ENCODE data around the gene UBA52. TPM values are rescaled to one million over a fixed set of nuclear protein-coding genes. Genes with fewer than 3 reads are reported as not detected.
A peak's percentile ranks its signal among the peaks of the same experiment; 100 is the strongest.

Gene UBA52
- total and polyA plus RNA-seq, 2 donors (not counting 1 experiment from before 2014, with no cell fraction given): 1,837 to 5,694 TPM

GRCh38 chr19:18605196-18605545 lies 33.5 kb downstream of the UBA52 start:
- intact Hi-C loops (cut with micrococcal nuclease): no loop called here
- Histone ChIP-seq H4K20me1 (ENCODE audit: control insufficient read depth, insufficient read depth, low read length, poor library complexity, severe bottlenecking) (no peaks in the 10 kb centered on the region), H3K4me2 (replicated peaks; ENCODE audit: low read depth, low read length, poor library complexity, severe bottlenecking) (peak overlapping the region; percentile 47), H3K9ac (ENCODE audit: low read length) (no peak overlapping the region), H3K79me2 (ENCODE audit: control insufficient read depth, insufficient read depth, low read length) (no peaks in the 10 kb centered on the region), H3K4me3 (ENCODE audit: control extremely low read depth in 1 of 5, extremely low read depth in 1 of 5, insufficient read depth in 1 of 5, low read depth in 2 of 5, low read length in 4 of 5) (no peak overlapping the region), H2AFZ (ENCODE audit: insufficient read depth, low read depth, low read length, poor library complexity, severe bottlenecking) (no peak overlapping the region), H3K9me3 (ENCODE audit: control extremely low read depth in 1 of 3, control insufficient read depth in 2 of 3, insufficient read depth in 1 of 3, low read length in 2 of 3) (peaks cover 0 to 12% (median 0%) of the 10 kb centered on the region in 3 donors), H3K4me1 (ENCODE audit: control insufficient read depth in 2 of 2, insufficient read depth in 2 of 2, low read length in 2 of 2) (peaks cover 29 to 31% of the 10 kb centered on the region in 2 donors), H3K27me3 (replicated peaks in 1 of 4; ENCODE audit: control extremely low read depth in 1 of 4, control insufficient read depth in 3 of 4, insufficient read depth in 4 of 4, low read length in 3 of 4) (peaks cover 0 to 71% (median 50%) of the 10 kb centered on the region in 4 experiments), H3K36me3 (replicated peaks in 1 of 2; ENCODE audit: control extremely low read depth in 1 of 2, control insufficient read depth in 1 of 2, extremely low read depth in 1 of 2, insufficient read depth in 2 of 2, low read length in 1 of 2) (no peaks in the 10 kb centered on the region), H3K27ac (ENCODE audit: low read length in 2 of 2) (no peak overlapping the region)
- H3K9me3 Mint-ChIP-seq (ENCODE audit: insufficient read depth): no peaks in the 10 kb centered on the region
- 12% methylated on average over 17 of the region's 17 CpGs for WGBS (ENCODE audit: insufficient coverage)
- peaks cover 45% of the 10 kb centered on the region for H3K27me3 Mint-ChIP-seq
- no peak for DNase-seq
- CTCF ChIA-PET: interaction anchor here (0.6 kb wide), 1 partner anchor 19 kb away, joined by 3 read pairs; no protein-coding TSS in a partner anchor
- peaks cover 23% of the 10 kb centered on the region for H3K4me1 Mint-ChIP-seq
- TF ChIP-seq CTCF (IDR thresholded peaks at IDR 0.05): no peak
- no peak for TF ChIP-seq EZH2 (IDR thresholded peaks at IDR 0.05; ENCODE audit: borderline replicate concordance, insufficient read depth, low read depth, low read length, poor library complexity, severe bottlenecking)
- H3K4me3 Mint-ChIP-seq: peak overlapping the region; percentile 66
- H3K27ac Mint-ChIP-seq: no peak overlapping the region
- ATAC-seq (ENCODE audit: low read depth): no peak
- POLR2A ChIA-PET: no interaction called here

- Histone ChIP-seq H3K27me3 (replicated peaks in 1 of 4; ENCODE audit: control extremely low read depth in 1 of 4, control insufficient read depth in 3 of 4, insufficient read depth in 4 of 4, low read length in 3 of 4) (peaks cover 0 to 77% (median 55%) of the 10 kb centered on the region in 4 experiments), H3K9me3 (ENCODE audit: control extremely low read depth in 1 of 3, control insufficient read depth in 2 of 3, insufficient read depth in 1 of 3, low read length in 2 of 3) (peaks cover 0 to 15% (median 0%) of the 10 kb centered on the region in 3 donors), H4K20me1 (ENCODE audit: control insufficient read depth, insufficient read depth, low read length, poor library complexity, severe bottlenecking) (no peaks in the 10 kb centered on the region), H3K4me2 (replicated peaks; ENCODE audit: low read depth, low read length, poor library complexity, severe bottlenecking) (peak overlapping the region; percentile 47), H3K4me1 (ENCODE audit: control insufficient read depth in 2 of 2, insufficient read depth in 2 of 2, low read length in 2 of 2) (peaks cover 31 to 33% of the 10 kb centered on the region in 2 donors), H3K9ac (ENCODE audit: low read length) (no peak overlapping the region), H3K79me2 (ENCODE audit: control insufficient read depth, insufficient read depth, low read length) (no peaks in the 10 kb centered on the region), H3K36me3 (replicated peaks in 1 of 2; ENCODE audit: control extremely low read depth in 1 of 2, control insufficient read depth in 1 of 2, extremely low read depth in 1 of 2, insufficient read depth in 2 of 2, low read length in 1 of 2) (no peaks in the 10 kb centered on the region), H3K4me3 (ENCODE audit: control extremely low read depth in 1 of 5, extremely low read depth in 1 of 5, insufficient read depth in 1 of 5, low read depth in 2 of 5, low read length in 4 of 5) (no peak overlapping the region), H3K27ac (ENCODE audit: low read length in 2 of 2) (no peak overlapping the region), H2AFZ (ENCODE audit: insufficient read depth, low read depth, low read length, poor library complexity, severe bottlenecking) (no peak overlapping the region)
- no peak overlapping the region for H3K27ac Mint-ChIP-seq
- no peaks in the 10 kb centered on the region for H3K9me3 Mint-ChIP-seq (ENCODE audit: insufficient read depth)
- ATAC-seq (ENCODE audit: low read depth): peak; percentile 12
- intact Hi-C loops (cut with micrococcal nuclease): no loop called here
- TF ChIP-seq CTCF (IDR thresholded peaks at IDR 0.05): no peak
- TF ChIP-seq EZH2 (IDR thresholded peaks at IDR 0.05; ENCODE audit: borderline replicate concordance, insufficient read depth, low read depth, low read length, poor library complexity, severe bottlenecking): no peak
- WGBS (ENCODE audit: insufficient coverage): 2% methylated on average over 65 of the region's 65 CpGs
- peaks cover 23% of the 10 kb centered on the region for H3K4me1 Mint-ChIP-seq
- H3K4me3 Mint-ChIP-seq: peak overlapping the region; percentile 66
- ChIA-PET POLR2A (no interaction called here), CTCF (interaction anchor here (0.6 kb wide), 1 partner anchor 19 kb away, joined by 3 read pairs; no protein-coding TSS in a partner anchor)
- H3K27me3 Mint-ChIP-seq: peaks cover 45% of the 10 kb centered on the region
- DNase-seq: no peak
Observed at GRCh38 chr19:18605546-18606280, 34.1 kb downstream of the UBA52 start.

Measured in B cell (primary cell).